GM12872 (cell line): ENCODE results near the gene S100A14.

Experiments used
- TF ChIP-seq, protein P1 (sequence below): IDR thresholded peaks from 3 replicates; pipeline ENCODE4 v1.5.1; 2011; ENCODE audit warnings: low read depth, mild to moderate bottlenecking, low read length, moderate library complexity; ENCODE audit not compliant: insufficient read depth

Gene S100A14

DNA sequence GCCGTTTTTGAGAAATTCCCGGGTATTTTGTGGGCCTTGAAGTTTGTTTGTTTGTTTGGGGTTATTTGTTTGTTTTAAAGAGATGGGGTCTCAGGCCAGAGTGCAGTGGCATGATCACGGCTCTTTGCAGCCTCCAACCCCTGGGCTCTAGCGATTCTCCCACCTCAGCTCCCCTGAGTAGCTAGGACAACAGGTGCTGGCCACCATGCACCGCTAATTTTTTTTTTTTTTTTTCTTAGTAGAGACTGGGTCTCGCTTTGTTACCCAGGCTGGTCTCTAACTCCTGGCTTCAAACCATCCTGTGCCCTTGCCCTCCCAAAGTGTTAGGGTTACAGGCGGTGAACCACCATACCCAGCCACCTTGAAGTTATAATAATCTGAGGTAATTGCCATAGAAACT, 19.7 kb upstream of the S100A14 start:
- TF ChIP-seq, protein P1, sequence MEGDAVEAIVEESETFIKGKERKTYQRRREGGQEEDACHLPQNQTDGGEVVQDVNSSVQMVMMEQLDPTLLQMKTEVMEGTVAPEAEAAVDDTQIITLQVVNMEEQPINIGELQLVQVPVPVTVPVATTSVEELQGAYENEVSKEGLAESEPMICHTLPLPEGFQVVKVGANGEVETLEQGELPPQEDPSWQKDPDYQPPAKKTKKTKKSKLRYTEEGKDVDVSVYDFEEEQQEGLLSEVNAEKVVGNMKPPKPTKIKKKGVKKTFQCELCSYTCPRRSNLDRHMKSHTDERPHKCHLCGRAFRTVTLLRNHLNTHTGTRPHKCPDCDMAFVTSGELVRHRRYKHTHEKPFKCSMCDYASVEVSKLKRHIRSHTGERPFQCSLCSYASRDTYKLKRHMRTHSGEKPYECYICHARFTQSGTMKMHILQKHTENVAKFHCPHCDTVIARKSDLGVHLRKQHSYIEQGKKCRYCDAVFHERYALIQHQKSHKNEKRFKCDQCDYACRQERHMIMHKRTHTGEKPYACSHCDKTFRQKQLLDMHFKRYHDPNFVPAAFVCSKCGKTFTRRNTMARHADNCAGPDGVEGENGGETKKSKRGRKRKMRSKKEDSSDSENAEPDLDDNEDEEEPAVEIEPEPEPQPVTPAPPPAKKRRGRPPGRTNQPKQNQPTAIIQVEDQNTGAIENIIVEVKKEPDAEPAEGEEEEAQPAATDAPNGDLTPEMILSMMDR: no peak

DNA sequence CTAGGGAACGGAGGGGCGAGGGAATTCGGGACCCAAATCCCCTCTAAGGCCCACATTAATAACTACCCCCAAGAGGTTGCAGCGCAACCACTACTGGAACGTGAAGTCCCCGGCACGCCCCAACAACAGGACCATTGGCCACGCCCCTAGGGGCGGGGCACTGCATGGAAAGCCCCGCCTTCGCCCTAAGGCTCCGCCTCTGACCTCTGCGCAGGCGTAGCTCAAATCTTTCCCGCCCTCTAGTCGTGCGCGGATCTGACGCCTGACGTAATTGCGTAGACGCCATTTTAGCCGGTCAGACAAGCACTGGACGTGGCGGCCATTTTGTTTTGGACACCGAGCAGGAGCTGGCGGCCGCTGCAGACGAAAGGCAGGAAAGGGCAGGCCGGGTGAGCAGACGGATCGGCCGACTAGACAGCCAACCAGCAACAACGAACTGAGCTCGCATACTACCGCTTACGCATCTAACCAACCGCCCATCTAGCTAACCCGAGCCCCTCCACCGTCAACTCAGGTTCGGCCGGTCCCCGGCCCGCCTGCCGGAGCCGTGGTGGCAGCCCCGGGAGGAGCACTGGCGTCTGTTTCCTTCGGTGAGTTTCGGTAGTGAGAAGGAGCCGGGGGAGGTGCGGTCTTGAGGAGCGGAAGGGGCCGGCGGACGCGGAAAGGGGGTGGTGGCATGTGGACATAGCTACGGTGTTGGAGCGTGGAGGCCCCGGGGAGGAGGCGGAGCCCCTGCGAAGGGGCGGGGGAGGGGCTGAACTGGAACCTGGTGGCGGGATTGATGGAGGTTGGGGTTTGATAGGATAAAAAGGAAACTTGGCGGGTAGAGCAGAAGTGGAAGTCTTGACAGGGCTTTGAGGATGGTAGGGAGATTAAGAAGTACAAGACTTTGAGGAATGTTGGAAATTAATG, 17.9 kb upstream of the S100A14 start, which contains the start of gene CHTOP:
Gene CHTOP (plus strand): TSS at position 313 of the 912 bp plus-strand sequence. CDS start 2,523 bp downstream, outside the sequence.
- TF ChIP-seq, protein P1: no peak

DNA sequence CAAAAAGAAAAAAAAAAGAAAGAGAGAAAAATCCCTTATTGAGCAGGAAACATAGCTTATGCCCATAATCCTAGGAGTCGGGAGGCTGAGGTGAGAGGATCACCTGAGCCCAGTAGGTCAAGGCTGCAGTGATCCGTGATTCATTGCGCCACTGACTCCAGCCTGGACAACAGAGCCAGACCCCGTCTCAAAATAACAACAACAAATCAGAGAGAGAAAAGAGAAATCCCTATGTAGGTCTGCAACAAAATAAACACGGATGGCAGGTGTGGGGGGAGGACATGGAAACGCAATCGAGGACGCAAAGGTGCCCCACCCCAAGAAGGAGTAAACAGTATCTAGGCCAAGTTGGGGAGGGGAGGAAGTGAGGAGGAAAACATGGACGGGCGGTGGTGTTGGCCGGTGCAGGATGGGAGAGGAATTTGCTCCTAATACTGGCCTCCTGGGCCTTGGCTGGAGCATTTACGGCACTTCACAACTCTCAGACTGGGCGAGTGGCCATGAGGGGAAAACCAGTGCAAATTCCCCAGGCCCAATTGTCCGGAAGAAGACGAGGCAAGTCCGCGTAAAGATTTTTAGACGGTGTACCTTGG, 17.1 kb upstream of the S100A14 start:
- TF ChIP-seq, protein P1: no peak

DNA sequence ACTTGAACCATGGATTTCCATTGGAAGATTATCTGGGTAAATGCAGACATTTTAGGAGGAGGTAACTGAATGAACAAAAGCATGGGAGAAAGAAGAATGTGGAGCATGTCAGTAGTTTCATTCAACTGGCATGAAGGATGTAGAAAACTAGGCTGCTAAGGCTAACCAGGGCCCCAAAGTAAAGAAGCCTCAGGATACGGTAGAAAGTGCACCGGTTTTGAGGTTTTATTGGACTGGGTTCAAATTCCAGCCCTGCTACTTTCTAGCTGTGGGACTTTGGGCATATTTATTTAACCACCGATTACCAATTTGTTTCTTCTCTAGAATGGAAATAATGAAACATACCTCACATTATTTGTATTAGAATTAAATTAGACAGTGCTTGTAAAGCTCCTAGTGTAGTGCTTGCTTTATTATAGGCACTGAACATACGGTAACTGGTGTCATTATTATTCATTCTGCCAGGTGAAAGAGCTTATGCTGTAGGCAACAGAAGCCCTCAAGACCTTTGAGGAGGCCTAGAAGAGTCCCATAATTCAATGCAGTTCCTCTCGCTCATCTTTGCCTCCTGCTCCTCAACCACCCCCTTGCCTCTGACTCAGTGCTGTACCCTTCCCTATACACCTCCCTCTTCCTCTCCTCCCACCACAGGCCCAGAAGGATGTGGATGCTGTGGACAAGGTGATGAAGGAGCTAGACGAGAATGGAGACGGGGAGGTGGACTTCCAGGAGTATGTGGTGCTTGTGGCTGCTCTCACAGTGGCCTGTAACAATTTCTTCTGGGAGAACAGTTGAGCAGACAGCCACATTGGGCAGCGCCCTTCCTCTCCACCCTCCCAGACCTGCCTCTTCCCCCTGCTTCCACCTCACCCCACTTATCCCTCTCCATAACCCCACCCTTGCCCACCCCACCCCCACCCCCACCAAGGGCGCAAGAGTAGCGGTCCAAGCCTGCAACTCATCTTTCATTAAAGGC, 15.2 kb upstream of the S100A14 start:
- TF ChIP-seq, protein P1: no peak

DNA sequence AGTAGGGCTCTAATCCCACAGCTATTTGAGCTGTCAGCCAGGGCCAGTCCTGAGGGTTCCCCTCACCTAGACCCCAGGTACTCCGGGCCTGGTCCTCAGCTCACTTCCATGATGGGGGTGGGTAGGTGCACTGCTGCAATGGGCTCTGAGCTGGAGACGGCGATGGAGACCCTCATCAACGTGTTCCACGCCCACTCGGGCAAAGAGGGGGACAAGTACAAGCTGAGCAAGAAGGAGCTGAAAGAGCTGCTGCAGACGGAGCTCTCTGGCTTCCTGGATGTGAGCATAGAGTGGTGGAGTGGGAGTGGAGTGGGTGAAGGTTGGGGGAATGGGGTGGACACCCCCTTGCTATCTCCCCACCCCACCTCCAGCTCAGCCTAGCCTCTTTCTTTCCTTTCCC, 14.3 kb upstream of the S100A14 start:
- TF ChIP-seq, protein P1: no peak

DNA sequence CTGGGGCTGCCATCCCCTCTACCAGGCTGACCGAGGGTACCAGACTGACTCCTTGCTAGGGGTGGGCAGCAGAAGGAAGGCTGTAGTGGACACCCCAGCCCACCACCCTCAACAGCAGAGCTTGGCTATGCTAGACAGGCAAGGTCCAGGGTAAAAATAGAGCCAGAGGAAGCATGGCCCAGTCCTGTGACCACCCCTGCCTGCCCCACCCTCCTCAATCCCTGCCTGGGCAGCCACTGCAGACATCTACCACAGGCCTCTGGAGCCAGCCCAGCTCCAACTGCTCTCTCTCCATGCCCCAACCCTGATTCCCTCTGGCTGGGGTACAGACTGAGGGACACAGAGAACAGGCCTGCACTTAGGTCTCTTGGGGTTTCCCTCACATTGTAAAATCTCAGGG, 13.8 kb upstream of the S100A14 start:
- TF ChIP-seq, protein P1: no peak

DNA sequence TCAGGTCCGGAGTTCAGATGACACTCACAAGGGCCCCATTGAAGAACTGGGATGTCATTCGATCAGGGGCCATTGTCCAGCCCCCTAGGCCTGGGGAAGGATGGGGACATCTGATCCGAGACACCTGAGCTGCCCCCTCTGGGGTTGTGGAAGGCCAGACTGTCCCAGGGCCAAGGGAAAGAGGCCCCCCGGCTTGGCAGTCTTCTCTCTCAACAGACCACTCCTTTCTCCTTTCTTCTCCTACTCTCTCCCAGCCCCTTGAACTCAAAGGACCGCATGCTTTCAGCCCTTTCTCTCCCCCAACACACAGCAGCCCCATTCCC, 13.2 kb upstream of the S100A14 start:
- TF ChIP-seq, protein P1: no peak
